Heart right ventricle (tissue), 16 donors: ENCODE data around the gene RND1. TPM values are rescaled to one million over a fixed set of nuclear protein-coding genes. Genes with fewer than 3 reads are reported as not detected.

Experiments used
- ATAC-seq, 8 donors: fragments of 200-7000 bp; cut with Tn5 transposase; one replicate each; pipeline ENCODE4 v1.9.1; 2020; ENCODE audit warnings: mild to moderate bottlenecking in 8 of 8, moderate library complexity in 8 of 8, moderate number of reproducible peaks in 1 of 8
- DNase-seq, 2 donors: peaks; one replicate each; pipeline ENCODE4 v3.0.0-alpha.2; 2020
- H3K27ac ChIP-seq, 10 donors: fragments of 200-600 bp; sonication (generic) in 2 of 10; one replicate each; pipeline versions ENCODE4 v1.5.0 to v1.8.0; 2020 to 2022; ENCODE audit warnings: mild to moderate bottlenecking in 3 of 10
- H3K27me3 ChIP-seq, 7 donors: fragments of 200-600 bp; one replicate each; pipeline ENCODE4 v1.8.0; 2021 to 2022; ENCODE audit warnings: mild to moderate bottlenecking in 2 of 7
- H3K36me3 ChIP-seq, 9 donors: fragments of 200-600 bp; sonication (generic) in 1 of 9; one replicate each; pipeline versions ENCODE4 v1.5.0 to v1.8.0; 2020 to 2022; ENCODE audit warnings: mild to moderate bottlenecking in 2 of 9
- H3K4me1 ChIP-seq, 9 donors: fragments of 200-600 bp; sonication (generic) in 1 of 9; one replicate each; pipeline versions ENCODE4 v1.5.0 to v1.8.0; 2020 to 2022; ENCODE audit warnings: mild to moderate bottlenecking in 4 of 9
- H3K4me3 ChIP-seq, 10 donors: fragments of 200-600 bp; sonication (generic) in 2 of 10; one replicate each; pipeline versions ENCODE4 v1.5.0 to v1.8.0; 2020 to 2022; ENCODE audit warnings: mild to moderate bottlenecking in 7 of 10, moderate library complexity in 2 of 10
- H3K9me3 ChIP-seq, 11 donors: fragments of 200-600 bp in 10 of 11; sonication (generic) in 2 of 11; one replicate each; pipeline versions ENCODE4 v1.5.0 to v1.8.0; 2013 to 2022; ENCODE audit warnings: mild to moderate bottlenecking in 2 of 11, control low read depth in 1 of 11, moderate library complexity in 1 of 11
- CTCF ChIP-seq, 9 donors: fragments of 200-600 bp; sonication (generic) in 2 of 9; IDR thresholded peaks; one replicate each; pipeline versions ENCODE4 v1.5.0 to v1.8.0; 2021 to 2022; ENCODE audit warnings: antibody characterized with exemption in 9 of 9, mild to moderate bottlenecking in 5 of 9, moderate library complexity in 1 of 9
- WGBS, 2 donors: extraction: QIAGEN DNeasy Blood & Tissue Kit; methylation state at CpG; one replicate each; pipeline ENCODE4 v1.1.7; 2013; ENCODE audit warnings: inconsistent platforms in 1 of 2; 5-methylcytosine and 5-hydroxymethylcytosine counted together
- intact Hi-C, 10 donors: fragments of 100-400 bp; cut with DNase I; formaldehyde crosslinking; loops; one replicate each; pipeline versions ENCODE4 v1.11.1 to v1.14.2; 2022
- polyA plus RNA-seq, 2 donors: library from polyadenylated mRNA; stranded (reverse); fragments of 200-250 nt; gene quantifications; one replicate each; pipeline ENCODE4 v1.2.3, GENCODE V29; 2013
- total RNA-seq, 10 donors: library from RNA; stranded (reverse); fragmentation: NEBNext Ultra II Directional in 3 of 10; extraction: Animal tissue kit (Norgen Biotek cat#: 25700) in 3 of 10; gene quantifications; one replicate each; pipeline versions ENCODE4 v1.2.1 to v1.2.4, GENCODE V29; 2021 to 2023
- donor health status: Arrhythmogenic right ventricular cardiomyopathy.
- donor health status: ischemic (EF 13 %, LVEDD 7.1; RV severe dilation, severe dysfunction).
- donor health status: healthy with polysubstance abuse.
- donor health status: DM: no; HTN: yes; CAD: no.
- donor health status: DM: no; HTN: no; CAD: no.
- donor health status: ischemic (EF 25% LVEDD 6.9; RV normal size, moderate dysfunction).
- donor health status: ischemic (EF 25% LVEDD 5.7; RV mildly dilated, moderate dysfunction).
- donor health status: healthy.
- donor health status: DM: yes; HTN: yes; CAD: no.
- donor health status: Ischemic cardiomyopathy.
- donor health status: ischemic (EF 35%, LVEDD 5.7; RV mildly dilated, moderate dysfunction).
- donor health status: nonischemic (EF 11% LVEDD 7.7; RV severe dilation, severe dysfunction).
- donor health status: DM: yes; HTN: yes; CAD: no.
- donor health status: PGD.
- donor health status: ischemic (EF 29% LVEDD 5.4; RV normal size, mild dysfunction).
- donor health status: nonischemic (EF 23%, LVEDD 6.1; RV moderate dilation, normal function).

Gene RND1
- total and polyA plus RNA-seq, 12 donors: 0.21 to 3.3 (median 0.95) TPM

DNA sequence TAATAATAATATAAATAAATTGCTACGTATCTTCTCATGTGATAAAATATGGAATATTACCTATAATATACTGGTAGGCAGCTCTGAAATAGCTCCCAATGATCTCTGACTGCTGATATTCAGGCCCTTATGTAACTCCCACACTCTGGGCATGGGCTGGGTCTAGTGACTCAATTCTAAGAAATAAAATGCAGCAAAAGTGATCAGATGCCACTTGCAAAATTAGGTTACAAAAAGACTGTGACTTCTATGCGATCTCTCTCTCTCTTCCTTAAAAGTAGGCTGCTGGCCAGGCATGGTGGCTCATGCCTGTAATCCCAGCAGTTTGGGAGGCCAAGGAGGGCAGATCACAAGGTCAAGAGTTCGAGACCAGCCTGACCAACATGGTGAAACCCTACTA lies 57.7 kb downstream of the RND1 start:
- no peak for DNase-seq
- no peak for ATAC-seq
- 93 to 99% methylated on average over 3 of the region's 3 CpGs for WGBS, 2 donors
- intact Hi-C loops: no loop called here
- no peaks in the 10 kb centered on the region for H3K9me3 ChIP-seq
- peaks cover 0 to 12% (median 0%) of the 10 kb centered on the region in 9 donors for H3K4me1 ChIP-seq
- TF ChIP-seq CTCF (IDR thresholded peaks at IDR 0.05): no peak
- no peak overlapping the region for H3K27ac ChIP-seq
- no peaks in the 10 kb centered on the region for H3K27me3 ChIP-seq
- H3K36me3 ChIP-seq: no peaks in the 10 kb centered on the region
- no peak overlapping the region for H3K4me3 ChIP-seq

Other genes with a start within 250 kb of the RND1 start
- 10 to 100 TPM; 17.3 to 30.7 (median 20.7) TPM for gene KANSL2, start 183.6 kb downstream of the RND1 start, total RNA-seq
- gene KANSL2, start 183.6 kb downstream of the RND1 start, polyA plus RNA-seq: 10 to 100 TPM; 24.2 to 36.4 TPM
- gene CCNT1, start 149.2 kb downstream of the RND1 start, total RNA-seq: 10 to 100 TPM; 17.6 to 27.2 (median 23.0) TPM
- gene CCNT1, start 149.2 kb downstream of the RND1 start, polyA plus RNA-seq: 1 to 10 TPM; 2.7 to 4.0 TPM
- 100 to 1,000 TPM in 8 of 10 donors, 10 to 100 TPM in 2; 84.4 to 144 (median 122) TPM for gene ADCY6, start 76.8 kb downstream of the RND1 start, total RNA-seq
- 100 to 1,000 TPM in 1 of 2 donors, 10 to 100 TPM in 1; 35.3 to 123 TPM for gene ADCY6, start 76.8 kb downstream of the RND1 start, polyA plus RNA-seq
- 1 to 10 TPM; 2.2 to 7.8 (median 4.1) TPM for gene CACNB3, start 47.4 kb downstream of the RND1 start, total RNA-seq
- 10 to 100 TPM in 1 of 2 donors, 1 to 10 TPM in 1; 4.3 to 13.5 TPM for gene CACNB3, start 47.4 kb downstream of the RND1 start, polyA plus RNA-seq
- gene DDX23, start 13.7 kb downstream of the RND1 start, total RNA-seq: 10 to 100 TPM; 26.1 to 44.7 (median 32.1) TPM
- gene DDX23, start 13.7 kb downstream of the RND1 start, polyA plus RNA-seq: 10 to 100 TPM; 17.0 to 28.9 TPM
- gene FKBP11, start 59.6 kb upstream of the RND1 start, total RNA-seq: 10 to 100 TPM in 1 of 10 donors, 1 to 10 TPM in 9; 1.6 to 18.0 (median 3.5) TPM
- gene FKBP11, start 59.6 kb upstream of the RND1 start, polyA plus RNA-seq: 10 to 100 TPM; 12.7 to 30.4 TPM
- 10 to 100 TPM; 44.2 to 90.8 (median 54.8) TPM for gene ARF3, start 91.6 kb upstream of the RND1 start, total RNA-seq
- 10 to 100 TPM; 30.3 to 48.3 TPM for gene ARF3, start 91.6 kb upstream of the RND1 start, polyA plus RNA-seq
- under 1 TPM in 9 of 10 donors, not detected in 1; 0.13 to 0.47 (median 0.20) TPM for gene WNT10B, start 105.9 kb upstream of the RND1 start, total RNA-seq
- gene WNT10B, start 105.9 kb upstream of the RND1 start, polyA plus RNA-seq: under 1 TPM; 0.20 to 0.22 TPM
- gene WNT1, start 112.5 kb upstream of the RND1 start, total RNA-seq: not detected
- not detected for gene WNT1, start 112.5 kb upstream of the RND1 start, polyA plus RNA-seq
- 1 to 10 TPM in 1 of 10 donors, under 1 TPM in 9; 0.19 to 1.4 (median 0.49) TPM for gene DDN, start 133.5 kb upstream of the RND1 start, total RNA-seq
- gene DDN, start 133.5 kb upstream of the RND1 start, polyA plus RNA-seq: under 1 TPM; 0.19 to 0.37 TPM
- 100 to 1,000 TPM in 5 of 10 donors, 10 to 100 TPM in 5; 79.4 to 110 (median 100) TPM for gene PRKAG1, start 152.9 kb upstream of the RND1 start, total RNA-seq
- gene PRKAG1, start 152.9 kb upstream of the RND1 start, polyA plus RNA-seq: 10 to 100 TPM; 71.0 to 77.5 TPM
- gene KMT2D, start 194.9 kb upstream of the RND1 start, total RNA-seq: 10 to 100 TPM; 32.6 to 65.3 (median 54.2) TPM
- 10 to 100 TPM in 1 of 2 donors, 1 to 10 TPM in 1; 9.6 to 60.6 TPM for gene KMT2D, start 194.9 kb upstream of the RND1 start, polyA plus RNA-seq
- 1 to 10 TPM in 2 of 10 donors, under 1 TPM in 6, not detected in 2; 0.23 to 1.9 (median 0.41) TPM for gene RHEBL1, start 204.1 kb upstream of the RND1 start, total RNA-seq
- under 1 TPM; 0.43 to 0.73 TPM for gene RHEBL1, start 204.1 kb upstream of the RND1 start, polyA plus RNA-seq
- gene DHH, start 228.9 kb upstream of the RND1 start, total RNA-seq: 1 to 10 TPM in 2 of 10 donors, under 1 TPM in 8; 0.32 to 1.6 (median 0.74) TPM
- 1 to 10 TPM in 1 of 2 donors, under 1 TPM in 1; 0.37 to 1.2 TPM for gene DHH, start 228.9 kb upstream of the RND1 start, polyA plus RNA-seq
- 10 to 100 TPM; 21.5 to 51.8 (median 30.8) TPM for gene LMBR1L, start 245.0 kb upstream of the RND1 start, total RNA-seq
- gene LMBR1L, start 245.0 kb upstream of the RND1 start, polyA plus RNA-seq: 10 to 100 TPM; 24.8 to 47.0 TPM